HG03139 (cell line): ENCODE measurements around the gene GRID2.

Source experiments
- ATAC-seq: cut with Tn5 transposase; IDR thresholded peaks from one replicate; pipeline ENCODE4 v1.9.1; 2021; ENCODE audit not compliant: unreplicated experiment

Gene GRID2

GRCh38 chr4:93775551-93775950 lies 1471.8 kb downstream of the GRID2 start:
- no peak for ATAC-seq

GRCh38 chr4:93776386-93777080 lies 1472.8 kb downstream of the GRID2 start:
- ATAC-seq, result no peak

GRCh38 chr4:93777081-93777460 lies 1473.3 kb downstream of the GRID2 start:
- no peak for ATAC-seq

GRCh38 chr4:93779228-93779627 lies 1475.5 kb downstream of the GRID2 start:
- no peak for ATAC-seq

- ATAC-seq, result no peak
These were observed 1476.3 kb downstream of the GRID2 start for GRCh38 chr4:93780080-93780479.

- ATAC-seq, result no peak
These were observed 1477.4 kb downstream of the GRID2 start for GRCh38 chr4:93781198-93781597.

- ATAC-seq, result no peak
These were observed 1482.4 kb downstream of the GRID2 start for GRCh38 chr4:93786149-93786548.

- no peak for ATAC-seq
These were observed 1484.9 kb downstream of the GRID2 start for GRCh38 chr4:93788712-93789111.

GRCh38 chr4:93791570-93792195 lies 1487.9 kb downstream of the GRID2 start:
- peak; percentile 82 for ATAC-seq

GRCh38 chr4:93802045-93802444 lies 1498.3 kb downstream of the GRID2 start:
- no peak for ATAC-seq

- no peak for ATAC-seq
These were observed 1506.0 kb downstream of the GRID2 start for GRCh38 chr4:93809773-93810172.

GRCh38 chr4:93810340-93810992 lies 1506.7 kb downstream of the GRID2 start:
- ATAC-seq, result no peak

GRCh38 chr4:93813092-93813491 lies 1509.3 kb downstream of the GRID2 start:
- no peak for ATAC-seq

- no peak for ATAC-seq
These were observed 1510.4 kb downstream of the GRID2 start for GRCh38 chr4:93814141-93814540.

GRCh38 chr4:93814722-93815121 lies 1511.0 kb downstream of the GRID2 start:
- no peak for ATAC-seq
